OCI-LY7 (cell line): ENCODE measurements around the gene IL6ST.
"Not testable (repeated sequence)": the region's sequence is repeated elsewhere in the genome, so short reads cannot be mapped to it uniquely, and the experiment has no call there.

Experiments used
- EZH2phosphoT487 ChIP-seq: fragments of 200-600 bp; sonication (generic); IDR thresholded peaks from 2 replicates; pipeline ENCODE4 v1.6.1; 2018; ENCODE audit warnings: low read depth, borderline replicate concordance, mild to moderate bottlenecking, mixed run types, antibody characterized with exemption, low read length, moderate library complexity, mixed read lengths
- TF ChIP-seq, protein P1 (sequence below): fragments of 200-600 bp; sonication (generic); conservative IDR thresholded peaks from 2 replicates; pipeline ENCODE4 v1.5.1; 2014; ENCODE audit warnings: mild to moderate bottlenecking, antibody characterized with exemption, low read length, moderate library complexity, mixed read lengths

DNA sequence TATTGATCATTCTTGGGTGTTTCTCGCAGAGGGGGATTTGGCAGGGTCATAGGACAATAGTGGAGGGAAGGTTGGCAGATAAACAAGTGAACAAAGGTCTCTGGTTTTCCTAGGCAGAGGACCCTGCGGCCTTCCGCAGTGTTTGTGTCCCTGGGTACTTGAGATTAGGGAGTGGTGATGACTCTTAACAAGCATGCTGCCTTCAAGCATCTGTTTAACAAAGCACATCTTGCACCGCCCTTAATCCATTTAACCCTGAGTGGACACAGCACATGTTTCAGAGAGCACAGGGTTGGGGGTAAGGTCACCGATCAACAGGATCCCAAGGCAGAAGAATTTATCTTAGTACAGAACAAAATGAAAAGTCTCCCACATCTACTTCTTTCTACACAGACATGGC, 19.2 kb upstream of the IL6ST start:
- TF ChIP-seq, protein P1, sequence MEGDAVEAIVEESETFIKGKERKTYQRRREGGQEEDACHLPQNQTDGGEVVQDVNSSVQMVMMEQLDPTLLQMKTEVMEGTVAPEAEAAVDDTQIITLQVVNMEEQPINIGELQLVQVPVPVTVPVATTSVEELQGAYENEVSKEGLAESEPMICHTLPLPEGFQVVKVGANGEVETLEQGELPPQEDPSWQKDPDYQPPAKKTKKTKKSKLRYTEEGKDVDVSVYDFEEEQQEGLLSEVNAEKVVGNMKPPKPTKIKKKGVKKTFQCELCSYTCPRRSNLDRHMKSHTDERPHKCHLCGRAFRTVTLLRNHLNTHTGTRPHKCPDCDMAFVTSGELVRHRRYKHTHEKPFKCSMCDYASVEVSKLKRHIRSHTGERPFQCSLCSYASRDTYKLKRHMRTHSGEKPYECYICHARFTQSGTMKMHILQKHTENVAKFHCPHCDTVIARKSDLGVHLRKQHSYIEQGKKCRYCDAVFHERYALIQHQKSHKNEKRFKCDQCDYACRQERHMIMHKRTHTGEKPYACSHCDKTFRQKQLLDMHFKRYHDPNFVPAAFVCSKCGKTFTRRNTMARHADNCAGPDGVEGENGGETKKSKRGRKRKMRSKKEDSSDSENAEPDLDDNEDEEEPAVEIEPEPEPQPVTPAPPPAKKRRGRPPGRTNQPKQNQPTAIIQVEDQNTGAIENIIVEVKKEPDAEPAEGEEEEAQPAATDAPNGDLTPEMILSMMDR = not testable (repeated sequence)
- not testable (repeated sequence) for TF ChIP-seq EZH2phosphoT487
